Right atrium auricular region (tissue), 2 donors: Measurements from ENCODE around the gene MYBPHL. TPM values are rescaled to one million over a fixed set of nuclear protein-coding genes. Genes with fewer than 3 reads are reported as not detected.

Source experiments
- DNase-seq: peaks from one replicate; pipeline ENCODE4 v3.0.0-alpha.2; 2019; ENCODE audit warnings: low spot score
- H3K27ac ChIP-seq, 2 donors: fragments of 200-600 bp; sonication (generic); 1 replicate in 1 of 2; 2 replicates in 1 of 2; pipeline ENCODE4 v1.5.1; 2016 to 2019
- H3K27me3 ChIP-seq, 2 donors: fragments of 200-600 bp; sonication (generic); one replicate each; pipeline versions ENCODE4 v1.5.1 to v1.6.0; 2017 to 2019
- H3K36me3 ChIP-seq: fragments of 200-600 bp; sonication (generic); one replicate; pipeline ENCODE4 v1.5.1; 2016
- H3K4me1 ChIP-seq, 2 donors: fragments of 200-600 bp; sonication (generic); one replicate each; pipeline versions ENCODE4 v1.5.1 to v1.6.0; 2017 to 2019
- H3K4me3 ChIP-seq, 2 donors: fragments of 200-600 bp; sonication (generic); 1 replicate in 1 of 2; 2 replicates in 1 of 2; pipeline ENCODE4 v1.5.1; 2017 to 2019; ENCODE audit warnings: mild to moderate bottlenecking in 1 of 2, moderate library complexity in 1 of 2
- H3K9me3 ChIP-seq, 2 donors: fragments of 200-600 bp; sonication (generic); one replicate each; pipeline ENCODE4 v1.5.1; 2019
- total RNA-seq, 2 donors: library from RNA; depleted of rRNA; stranded (reverse); fragments of >200 nt; gene quantifications; one replicate each; pipeline ENCODE4 v1.1.0, GENCODE V29; 2016
- TF ChIP-seq, protein P1 (sequence below), 2 donors: fragments of 200-600 bp; sonication (generic); IDR thresholded peaks; one replicate each; pipeline ENCODE4 v1.5.1; 2019; ENCODE audit warnings: antibody characterized with exemption in 2 of 2

Gene MYBPHL
- total RNA-seq, 2 donors from 2014 or later, result 62.2 to 381 TPM

GRCh38 chr1:109281680-109282496 is 24.9 kb downstream of the MYBPHL start:
- Histone ChIP-seq H3K36me3 (no peaks in the 10 kb centered on the region), H3K27ac (peak overlapping the region; percentile 88 to 91), H3K27me3 (no peaks in the 10 kb centered on the region), H3K4me1 (peaks cover 0 to 30% of the 10 kb centered on the region in 2 donors), H3K4me3 (peak overlapping the region; percentile 44 to 66), H3K9me3 (no peaks in the 10 kb centered on the region)
- DNase-seq, result no peak
- TF ChIP-seq, protein P1, sequence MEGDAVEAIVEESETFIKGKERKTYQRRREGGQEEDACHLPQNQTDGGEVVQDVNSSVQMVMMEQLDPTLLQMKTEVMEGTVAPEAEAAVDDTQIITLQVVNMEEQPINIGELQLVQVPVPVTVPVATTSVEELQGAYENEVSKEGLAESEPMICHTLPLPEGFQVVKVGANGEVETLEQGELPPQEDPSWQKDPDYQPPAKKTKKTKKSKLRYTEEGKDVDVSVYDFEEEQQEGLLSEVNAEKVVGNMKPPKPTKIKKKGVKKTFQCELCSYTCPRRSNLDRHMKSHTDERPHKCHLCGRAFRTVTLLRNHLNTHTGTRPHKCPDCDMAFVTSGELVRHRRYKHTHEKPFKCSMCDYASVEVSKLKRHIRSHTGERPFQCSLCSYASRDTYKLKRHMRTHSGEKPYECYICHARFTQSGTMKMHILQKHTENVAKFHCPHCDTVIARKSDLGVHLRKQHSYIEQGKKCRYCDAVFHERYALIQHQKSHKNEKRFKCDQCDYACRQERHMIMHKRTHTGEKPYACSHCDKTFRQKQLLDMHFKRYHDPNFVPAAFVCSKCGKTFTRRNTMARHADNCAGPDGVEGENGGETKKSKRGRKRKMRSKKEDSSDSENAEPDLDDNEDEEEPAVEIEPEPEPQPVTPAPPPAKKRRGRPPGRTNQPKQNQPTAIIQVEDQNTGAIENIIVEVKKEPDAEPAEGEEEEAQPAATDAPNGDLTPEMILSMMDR (IDR thresholded peaks at IDR 0.05), result no peak

DNA sequence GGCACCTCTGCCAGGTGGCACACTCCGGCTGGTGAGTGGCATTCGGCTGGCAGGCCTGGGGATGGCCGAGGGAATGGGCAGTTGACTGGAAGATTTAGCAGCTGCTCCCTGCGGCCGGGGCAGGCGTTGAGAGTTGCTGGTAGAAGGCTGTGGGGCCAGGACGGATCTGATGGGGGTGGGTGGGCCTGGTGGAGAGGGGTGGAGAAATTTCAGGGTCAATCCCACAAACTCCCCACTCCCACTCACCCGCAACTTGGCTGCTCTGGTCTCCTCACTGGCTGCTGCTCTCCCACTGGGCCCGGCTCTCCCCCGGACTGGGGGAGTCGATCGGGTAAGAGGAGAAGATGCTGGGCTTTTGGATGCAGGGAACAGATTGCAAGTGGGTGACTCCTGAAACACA is 25.9 kb downstream of the MYBPHL start:
- Histone ChIP-seq H3K36me3 (no peaks in the 10 kb centered on the region), H3K9me3 (no peaks in the 10 kb centered on the region), H3K4me3 (no peak overlapping the region), H3K27me3 (no peaks in the 10 kb centered on the region), H3K27ac (no peak overlapping the region), H3K4me1 (peaks cover 0 to 30% of the 10 kb centered on the region in 2 donors)
- TF ChIP-seq, protein P1 (IDR thresholded peaks at IDR 0.05), result no peak
- DNase-seq, result no peak

DNA sequence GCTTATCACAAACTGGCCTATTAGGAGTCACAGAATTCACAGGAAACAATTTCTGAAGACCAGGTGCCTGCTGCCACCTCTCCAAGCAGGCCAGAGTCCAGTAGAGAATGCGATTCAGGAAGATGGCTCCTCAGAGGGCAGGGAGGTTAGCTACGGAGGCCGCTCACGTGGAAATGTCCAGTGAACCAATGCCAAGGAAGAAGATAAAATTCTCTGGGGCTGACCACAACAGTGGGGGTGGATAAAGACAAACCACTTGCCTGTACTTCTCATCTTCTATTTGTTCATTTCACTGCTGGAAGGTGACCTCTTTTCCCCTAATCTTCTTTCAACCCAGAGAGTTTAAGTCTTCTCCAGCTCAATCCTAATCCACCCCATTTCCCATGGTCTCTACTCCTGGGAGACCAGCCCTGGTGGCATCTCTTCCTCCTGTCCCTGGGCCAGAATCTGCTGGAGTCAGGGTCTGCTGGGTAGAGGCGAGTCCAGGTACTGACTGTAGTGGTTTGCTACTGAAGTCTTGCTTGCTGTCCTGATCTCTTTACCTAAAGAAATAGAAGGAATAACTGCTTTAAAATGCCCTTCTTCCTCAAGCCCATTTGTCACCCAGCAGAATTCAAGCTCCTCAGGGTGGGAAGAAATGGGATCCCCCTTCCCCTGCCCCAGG is 27.1 kb downstream of the MYBPHL start:
- no peaks in the 10 kb centered on the region for H3K36me3 ChIP-seq
- no peak overlapping the region for H3K4me3 ChIP-seq
- peaks cover 0 to 30% of the 10 kb centered on the region in 2 donors for H3K4me1 ChIP-seq
- no peaks in the 10 kb centered on the region for H3K9me3 ChIP-seq
- H3K27ac ChIP-seq, result no peak overlapping the region
- H3K27me3 ChIP-seq, result no peaks in the 10 kb centered on the region
- TF ChIP-seq, protein P1 (IDR thresholded peaks at IDR 0.05), result no peak
- no peak for DNase-seq

- H3K27ac ChIP-seq, result peak overlapping the region in 1 of 2 donors; percentile 8
Measured at GRCh38 chr1:109277434-109278204, 29.2 kb downstream of the MYBPHL start.

GRCh38 chr1:109275706-109276345 is 31.0 kb downstream of the MYBPHL start:
- Histone ChIP-seq H3K4me3 (no peak overlapping the region), H3K9me3 (no peaks in the 10 kb centered on the region), H3K27ac (no peak overlapping the region), H3K36me3 (no peaks in the 10 kb centered on the region), H3K27me3 (no peaks in the 10 kb centered on the region), H3K4me1 (peaks cover 0 to 4% of the 10 kb centered on the region in 2 donors)
- DNase-seq, result no peak
- TF ChIP-seq, protein P1 (IDR thresholded peaks at IDR 0.05), result no peak

More at GRCh38 chr1:109277434-109278204, 29.2 kb downstream of the MYBPHL start:
- Histone ChIP-seq H3K27me3 (no peaks in the 10 kb centered on the region), H3K4me1 (peaks cover 0 to 17% of the 10 kb centered on the region in 2 donors), H3K9me3 (no peaks in the 10 kb centered on the region), H3K36me3 (no peaks in the 10 kb centered on the region), H3K4me3 (no peak overlapping the region)
- TF ChIP-seq, protein P1 (IDR thresholded peaks at IDR 0.05), result peak; percentile 93 to 95
- peak; percentile 86 for DNase-seq
